ENCODE data around the gene CDK7.
"Not testable (repeated sequence)": the region's sequence is repeated elsewhere in the genome, so short reads cannot be mapped to it uniquely, and the experiment has no call there.

CDK7 gene

DNA sequence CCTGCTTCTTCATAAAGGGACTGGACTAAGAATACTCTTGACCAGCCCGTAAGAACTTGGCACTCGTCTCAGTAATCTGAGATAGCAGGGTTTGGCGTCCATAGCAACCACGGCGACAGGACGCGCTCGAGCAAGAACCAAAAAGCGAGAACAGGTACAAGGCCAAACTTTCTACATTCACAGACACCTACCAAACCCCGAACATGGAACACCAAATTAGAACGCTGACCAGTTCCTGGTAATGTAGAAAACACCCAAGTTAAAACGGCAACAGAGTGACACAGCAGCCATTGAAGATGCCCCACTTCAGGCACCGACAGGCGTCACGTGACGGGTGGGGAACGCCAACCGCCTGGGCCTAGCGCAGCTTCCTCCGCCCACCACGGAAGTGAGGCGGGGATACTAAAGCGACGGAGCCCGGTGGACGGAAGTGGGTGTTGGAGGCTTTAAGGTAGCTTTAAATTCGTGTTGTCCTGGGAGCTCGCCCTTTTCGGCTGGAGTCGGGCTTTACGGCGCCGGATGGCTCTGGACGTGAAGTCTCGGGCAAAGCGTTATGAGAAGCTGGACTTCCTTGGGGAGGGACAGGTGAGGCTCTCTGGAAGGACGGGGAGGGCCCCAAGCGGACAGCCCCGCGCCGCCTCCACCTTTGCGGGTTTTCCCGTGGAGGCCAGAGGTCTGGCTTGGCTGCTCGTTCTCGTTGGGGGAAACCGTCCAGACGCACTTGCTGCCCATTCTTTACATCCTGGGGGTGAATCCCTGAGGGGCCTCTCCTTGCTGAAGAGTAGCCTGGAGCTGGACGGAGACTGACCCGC is at the start of gene CDK7:
CDK7 (plus strand) TSS at position 430 of the 812 bp plus-strand sequence; CDS start at position 520, 90 bp downstream.
- peak; percentile 54 to 96 (median 88) for DNase-seq

DNA sequence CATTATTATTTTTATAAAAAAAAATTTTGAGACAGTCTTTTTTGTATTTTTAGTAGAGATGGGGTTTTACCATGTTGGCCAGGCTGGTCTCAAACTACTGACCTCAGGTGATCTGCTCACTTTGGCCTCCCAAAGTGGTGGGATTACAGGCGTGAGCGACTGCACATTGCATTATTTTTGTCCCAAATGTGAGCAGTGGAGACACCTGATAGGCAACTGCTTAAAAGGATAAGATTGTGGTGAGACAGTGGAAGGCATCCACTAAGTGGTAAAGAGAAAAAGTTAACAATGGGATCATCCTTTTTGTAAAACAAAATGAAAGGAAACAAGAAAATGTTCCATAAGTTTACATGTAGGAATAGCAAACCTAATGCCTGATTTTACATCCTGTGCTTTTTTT is 47.3 kb upstream of the CDK7 start:
- DNase-seq, result no peak

DNA sequence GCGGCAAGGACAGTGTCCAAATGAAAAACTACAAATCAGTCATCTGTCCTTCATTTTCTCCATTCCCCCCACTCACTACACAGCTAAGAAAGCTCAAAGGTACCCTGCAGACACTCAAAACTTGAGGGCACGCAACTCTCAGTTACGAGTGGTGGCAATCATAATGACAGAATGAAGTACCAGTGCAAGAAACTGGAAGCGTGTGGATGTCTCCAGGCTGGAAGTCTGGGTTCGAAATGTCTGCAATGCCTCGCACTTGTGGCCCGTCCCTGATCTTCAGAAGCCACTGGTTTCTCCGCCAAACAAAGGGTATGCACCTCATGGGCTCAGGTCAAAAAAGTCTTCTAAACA is 45.9 kb upstream of the CDK7 start:
- DNase-seq, result peak in 4 of 58 donors; percentile 30 to 48 (median 31)

DNA sequence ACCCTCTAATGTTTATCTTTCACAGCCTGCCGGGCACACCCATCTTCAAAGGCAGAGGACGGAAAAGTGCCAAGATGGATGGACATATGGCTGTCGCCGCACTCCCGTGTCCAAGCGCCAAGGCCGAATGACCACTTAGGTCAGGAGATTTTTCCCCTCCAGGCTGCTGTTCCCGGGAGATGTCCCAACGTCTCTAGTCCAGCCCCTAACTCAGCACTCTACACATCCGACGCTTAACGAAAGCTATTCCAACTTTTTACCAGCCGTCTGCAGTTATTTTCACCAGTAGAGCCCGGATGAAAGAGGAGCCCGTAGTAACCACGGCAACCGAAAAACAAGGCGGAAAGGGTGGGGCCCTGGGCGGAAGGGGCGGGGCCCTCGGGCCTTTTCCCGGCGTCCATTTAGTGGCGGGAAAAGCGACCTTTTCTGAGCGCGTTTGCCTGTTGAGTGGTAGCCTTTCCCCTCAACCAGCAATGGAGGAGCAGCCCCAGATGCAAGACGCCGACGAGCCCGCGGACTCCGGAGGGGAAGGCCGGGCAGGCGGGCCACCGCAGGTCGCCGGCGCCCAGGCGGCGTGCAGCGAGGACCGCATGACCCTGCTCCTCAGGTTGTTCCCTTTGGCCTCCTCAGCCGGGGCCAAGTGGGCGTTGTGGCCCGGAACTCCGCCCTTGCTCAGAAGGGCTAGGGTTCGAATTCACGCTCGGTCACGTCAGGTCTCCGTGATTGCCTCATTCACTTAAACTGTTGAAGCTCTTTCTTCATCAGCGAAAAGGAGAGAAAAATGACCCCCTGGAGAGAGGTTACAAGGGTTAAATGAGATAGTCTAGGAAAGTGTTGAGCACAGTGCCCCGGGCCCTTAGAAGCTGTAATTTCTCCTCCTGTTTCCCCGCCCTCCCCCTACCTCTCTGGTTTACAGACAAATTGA is 45.3 kb upstream of the CDK7 start, which contains the start of gene CENPH:
CENPH (plus strand) TSS at position 422 of the 925 bp plus-strand sequence; CDS start at position 474, 52 bp downstream.
- peak; percentile 28 to 92 (median 79) for DNase-seq

GRCh38 chr5:69202497-69202896 is 32.2 kb upstream of the CDK7 start:
- no peak for DNase-seq

- DNase-seq, result no peak
Measured at GRCh38 chr5:69206528-69207190, 28.0 kb upstream of the CDK7 start.

GRCh38 chr5:69209602-69210001 is 25.1 kb upstream of the CDK7 start:
- DNase-seq, result no peak

DNA sequence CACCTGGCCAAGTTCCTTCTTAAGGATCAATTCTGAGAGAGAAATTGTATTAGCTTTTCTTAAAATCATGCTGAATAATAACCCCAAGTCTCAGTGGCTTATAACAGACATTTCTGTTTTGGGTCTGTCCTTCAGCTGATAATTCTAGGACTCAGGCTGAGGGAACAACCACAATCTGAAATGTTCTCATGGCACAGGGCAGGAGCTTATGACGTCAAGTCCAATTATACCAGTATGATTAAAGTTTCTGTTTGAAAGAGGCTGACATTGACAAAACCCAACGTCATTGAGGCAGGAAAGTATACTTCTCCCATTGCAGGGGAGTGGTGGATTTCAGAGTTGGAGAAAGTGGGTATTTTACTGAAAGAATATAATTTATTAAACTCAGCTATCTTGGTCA is 23.5 kb upstream of the CDK7 start:
- no peak for DNase-seq

- no peak for DNase-seq
Measured at GRCh38 chr5:69212022-69212421, 22.7 kb upstream of the CDK7 start.

- no peak for DNase-seq
Measured at GRCh38 chr5:69213513-69214215, 21.0 kb upstream of the CDK7 start.

DNA sequence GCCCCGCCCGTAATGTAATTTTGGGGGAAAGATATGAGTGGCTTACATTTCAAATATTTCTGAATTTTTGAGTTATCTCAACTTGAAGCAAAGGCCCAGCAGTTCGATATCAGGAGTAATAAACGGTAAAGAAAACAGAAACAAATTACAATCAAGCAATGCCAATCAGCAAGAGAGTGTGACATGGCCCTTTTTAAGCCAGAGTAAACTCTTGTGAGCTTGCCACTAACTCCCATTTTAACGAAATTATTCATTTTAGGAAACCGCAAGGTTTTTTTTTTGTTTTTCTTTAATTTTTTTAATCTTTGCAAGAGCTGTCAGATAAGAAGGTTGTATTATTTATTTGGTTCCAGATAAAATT is 17.6 kb upstream of the CDK7 start:
- no peak for DNase-seq

DNA sequence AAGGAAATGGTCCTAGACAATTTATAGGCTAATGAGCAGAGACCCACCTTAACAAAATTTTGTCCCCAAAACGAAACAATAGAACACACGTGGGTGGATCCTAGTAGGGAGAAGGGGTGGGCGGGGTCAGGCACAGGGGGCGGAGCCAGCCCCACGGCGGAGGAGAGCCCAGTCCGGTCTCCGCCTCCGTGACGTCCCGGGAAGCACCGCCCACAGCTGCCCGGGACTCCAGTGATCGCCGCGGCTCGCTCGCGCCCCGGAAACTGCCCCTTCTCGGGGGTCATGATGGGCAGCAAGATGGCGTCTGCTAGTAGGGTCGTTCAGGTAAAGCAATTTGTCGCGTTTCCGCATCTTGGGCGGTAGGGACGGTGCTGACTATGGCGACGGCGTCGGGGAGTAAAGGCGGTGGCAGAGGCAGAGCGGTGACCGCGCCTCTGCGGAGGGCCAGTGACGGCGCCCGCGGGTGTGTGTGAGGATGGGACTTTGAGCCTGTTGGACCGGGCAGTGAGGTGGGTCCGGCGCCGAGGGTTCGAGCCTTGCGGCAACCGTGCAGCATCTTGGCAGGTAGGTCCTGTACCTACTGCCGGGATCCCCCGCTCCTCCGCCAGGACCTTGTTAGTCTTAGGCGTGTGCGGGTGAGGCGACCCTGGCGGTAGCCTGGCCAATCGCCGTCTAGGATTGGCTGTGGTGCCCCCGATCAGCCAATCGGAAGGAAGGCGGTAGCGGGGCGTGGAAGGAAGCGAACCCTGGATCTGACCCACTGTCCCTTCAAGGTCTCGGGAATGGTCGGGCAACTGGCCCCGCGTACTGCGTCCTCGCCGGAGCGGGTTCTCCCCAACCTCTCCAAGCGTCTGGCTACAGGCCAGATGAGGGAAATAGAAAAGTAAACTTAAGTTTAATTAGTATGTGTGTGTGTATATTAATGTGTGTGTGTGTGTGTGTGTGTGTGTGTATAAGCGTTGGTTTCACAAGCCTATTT is 16.8 kb upstream of the CDK7 start:
- peak; percentile 54 to 98 (median 93) for DNase-seq

- no peak for DNase-seq
Measured at GRCh38 chr5:69219939-69220338, 14.7 kb upstream of the CDK7 start.

GRCh38 chr5:69220371-69220770 is 14.3 kb upstream of the CDK7 start:
- DNase-seq, result not testable (repeated sequence)

- DNase-seq, result not testable (repeated sequence)
Measured at GRCh38 chr5:69220833-69221232, 13.9 kb upstream of the CDK7 start.

DNA sequence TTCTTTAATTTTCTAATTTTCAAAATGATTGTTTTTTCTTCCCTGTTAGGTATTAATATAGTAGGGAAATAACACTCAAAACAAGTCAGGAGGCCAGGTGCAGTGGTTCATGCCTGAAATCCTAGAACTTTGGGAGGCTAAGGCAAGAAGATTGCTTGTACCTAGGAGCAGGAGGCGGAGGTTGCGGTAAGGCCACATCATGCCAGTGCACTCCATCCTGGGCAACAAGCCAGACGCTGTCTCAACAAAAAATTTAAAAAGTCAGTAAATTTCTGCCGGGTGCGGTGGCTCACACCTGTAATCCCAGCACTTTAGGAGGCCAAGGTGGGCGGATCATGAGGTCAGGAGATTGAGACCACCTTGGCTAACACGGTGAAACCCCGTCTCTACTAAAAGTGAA is 10.2 kb upstream of the CDK7 start:
- no peak for DNase-seq

DNA sequence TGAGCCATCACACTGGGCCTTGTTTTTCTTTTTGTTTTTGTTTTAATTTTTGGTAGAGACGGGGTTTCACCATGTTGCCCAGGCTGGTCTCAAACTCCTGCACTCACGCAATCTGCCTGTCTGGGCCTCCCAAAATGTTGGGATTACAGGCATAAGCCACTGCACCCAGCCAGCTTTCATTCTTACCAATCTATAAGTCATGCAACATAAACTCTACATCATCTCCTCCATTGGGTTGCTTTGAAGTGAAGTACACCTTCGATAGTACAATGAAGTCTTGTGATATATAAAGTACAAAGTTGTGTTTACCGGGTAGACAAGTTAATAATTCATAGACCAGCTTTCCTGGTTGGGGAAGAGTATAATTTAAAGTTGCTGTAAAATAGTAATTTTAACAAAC is 8.8 kb upstream of the CDK7 start:
- DNase-seq, result no peak

DNA sequence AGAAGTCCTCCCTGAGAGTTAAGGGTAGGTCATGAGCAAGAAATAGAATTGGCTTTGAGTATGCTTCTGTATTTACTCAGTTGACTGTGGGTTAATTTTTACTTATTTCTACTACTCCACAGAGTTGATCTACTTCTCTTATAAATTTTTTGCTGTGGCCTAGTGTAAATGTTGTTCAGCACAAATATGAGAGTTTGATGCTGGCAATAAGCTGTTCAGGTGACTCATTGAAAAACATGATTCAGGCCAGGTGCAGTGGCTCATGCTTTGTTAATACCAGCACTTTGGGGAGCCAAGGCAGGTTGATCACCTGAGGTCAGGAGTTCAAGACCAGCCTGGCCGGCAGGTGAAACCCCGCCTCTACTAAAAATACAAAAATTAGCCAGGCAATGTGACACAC is 4.5 kb upstream of the CDK7 start:
- DNase-seq, result no peak

DNA sequence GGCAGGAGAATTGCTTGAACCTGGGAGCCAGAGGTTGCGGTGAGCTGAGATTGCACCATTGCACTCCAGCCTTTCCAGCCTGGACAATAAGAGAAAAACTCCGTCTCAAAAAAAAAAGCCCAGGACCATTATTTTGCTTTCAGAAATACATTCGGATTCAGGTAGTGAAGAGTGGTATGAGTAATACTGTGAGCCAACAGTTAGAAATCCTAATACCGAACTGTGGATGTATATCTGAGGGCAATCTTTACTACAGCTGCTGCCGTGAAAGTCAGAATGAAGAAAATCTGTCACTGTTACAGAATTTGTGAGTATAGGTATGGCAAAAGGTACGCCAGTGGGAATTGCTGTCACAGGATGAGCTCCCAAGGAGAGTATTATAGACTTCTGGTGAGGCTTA is 3.4 kb upstream of the CDK7 start:
- no peak for DNase-seq

- peak in 27 of 58 donors; percentile 1 to 41 (median 9) for DNase-seq
Measured at GRCh38 chr5:69231851-69232250, 2.8 kb upstream of the CDK7 start.
